ENCODE data around the gene ACSBG1.

The ACSBG1 gene

DNA sequence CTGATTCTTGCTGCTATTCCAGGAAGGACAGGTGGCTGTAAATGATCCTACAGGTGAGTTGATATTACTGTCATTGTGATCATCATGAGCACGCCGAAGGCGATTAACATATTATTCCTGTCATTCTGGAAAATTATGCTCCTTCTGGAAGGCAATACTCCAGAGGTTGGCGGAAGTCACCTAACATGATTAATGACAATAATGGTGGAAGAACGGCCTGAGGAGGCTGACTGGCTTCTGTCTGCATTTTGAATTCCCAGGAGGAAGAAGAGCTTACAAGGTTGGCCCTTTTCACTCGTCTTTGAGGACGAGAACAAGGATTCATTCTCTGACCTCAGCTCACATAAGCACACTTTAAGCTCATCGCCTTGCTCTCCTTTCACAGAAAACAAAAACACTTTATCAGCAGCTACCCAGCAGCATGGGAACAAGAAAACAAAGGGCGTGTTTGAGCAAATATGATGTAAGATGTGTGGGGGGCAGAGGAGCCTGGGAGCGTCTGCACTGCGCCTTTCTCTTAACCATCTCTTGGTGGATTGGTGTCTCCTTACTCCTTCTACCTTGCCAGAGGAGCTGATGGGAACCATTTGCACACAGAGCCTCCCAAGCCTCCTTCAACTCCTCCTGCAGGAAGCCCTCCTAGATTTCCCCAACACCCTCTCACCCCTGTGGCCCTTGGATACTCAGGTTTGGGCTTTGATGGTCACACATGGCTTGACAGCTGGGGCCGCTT, 23.0 kb downstream of the ACSBG1 start:
- no peak for DNase-seq (ENCODE audit: low read depth in 1 of 2, low spot score in 1 of 2)
- no peak overlapping the region for H3K27ac ChIP-seq (replicated peaks)
- TF ChIP-seq CTCF (IDR thresholded peaks at IDR 0.05; ENCODE audit: insufficient read depth, low read length) = no peak
- TF ChIP-seq POLR2AphosphoS5 (IDR thresholded peaks at IDR 0.05; ENCODE audit: low read depth) = no peak
- TF ChIP-seq REST (IDR thresholded peaks at IDR 0.05; ENCODE audit: insufficient replicate concordance, low read depth) = no peak
- TF ChIP-seq GABPA (IDR thresholded peaks at IDR 0.05; ENCODE audit: low read depth) = no peak
- TF ChIP-seq SPI1 (IDR thresholded peaks at IDR 0.05; ENCODE audit: borderline replicate concordance, low read depth) = no peak
- no peaks in the 10 kb centered on the region for H3K27me3 ChIP-seq (ENCODE audit: insufficient read depth, poor library complexity, severe bottlenecking)
- H3K4me3 ChIP-seq (replicated peaks; ENCODE audit: insufficient read depth, low read length) = no peak overlapping the region

DNA sequence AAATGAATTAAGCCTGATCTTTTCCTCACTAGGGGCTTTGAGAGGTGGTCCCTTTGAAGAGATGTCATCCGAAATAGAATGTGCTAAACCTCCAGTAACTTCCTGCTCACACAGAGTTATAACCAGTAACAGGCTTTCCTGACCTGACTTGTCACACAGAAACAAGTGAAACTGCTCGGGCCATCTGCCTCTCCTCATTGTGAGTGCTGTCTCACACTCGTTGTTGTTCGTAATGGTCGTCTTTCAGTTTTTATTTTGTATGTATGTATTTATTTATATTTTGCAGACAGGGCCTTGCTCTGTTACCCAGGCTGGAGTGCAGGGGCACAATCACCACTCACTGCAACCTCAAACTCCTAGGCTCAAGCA, 24.0 kb downstream of the ACSBG1 start:
- TF ChIP-seq CTCF (IDR thresholded peaks at IDR 0.05; ENCODE audit: insufficient read depth, low read length) = no peak
- no peak for TF ChIP-seq SPI1 (IDR thresholded peaks at IDR 0.05; ENCODE audit: borderline replicate concordance, low read depth)
- TF ChIP-seq POLR2AphosphoS5 (IDR thresholded peaks at IDR 0.05; ENCODE audit: low read depth) = no peak
- no peak for TF ChIP-seq REST (IDR thresholded peaks at IDR 0.05; ENCODE audit: insufficient replicate concordance, low read depth)
- DNase-seq (ENCODE audit: low read depth in 1 of 2, low spot score in 1 of 2) = no peak
- Histone ChIP-seq H3K27ac (replicated peaks) (no peak overlapping the region), H3K27me3 (ENCODE audit: insufficient read depth, poor library complexity, severe bottlenecking) (no peaks in the 10 kb centered on the region), H3K4me3 (replicated peaks; ENCODE audit: insufficient read depth, low read length) (no peak overlapping the region)

DNA sequence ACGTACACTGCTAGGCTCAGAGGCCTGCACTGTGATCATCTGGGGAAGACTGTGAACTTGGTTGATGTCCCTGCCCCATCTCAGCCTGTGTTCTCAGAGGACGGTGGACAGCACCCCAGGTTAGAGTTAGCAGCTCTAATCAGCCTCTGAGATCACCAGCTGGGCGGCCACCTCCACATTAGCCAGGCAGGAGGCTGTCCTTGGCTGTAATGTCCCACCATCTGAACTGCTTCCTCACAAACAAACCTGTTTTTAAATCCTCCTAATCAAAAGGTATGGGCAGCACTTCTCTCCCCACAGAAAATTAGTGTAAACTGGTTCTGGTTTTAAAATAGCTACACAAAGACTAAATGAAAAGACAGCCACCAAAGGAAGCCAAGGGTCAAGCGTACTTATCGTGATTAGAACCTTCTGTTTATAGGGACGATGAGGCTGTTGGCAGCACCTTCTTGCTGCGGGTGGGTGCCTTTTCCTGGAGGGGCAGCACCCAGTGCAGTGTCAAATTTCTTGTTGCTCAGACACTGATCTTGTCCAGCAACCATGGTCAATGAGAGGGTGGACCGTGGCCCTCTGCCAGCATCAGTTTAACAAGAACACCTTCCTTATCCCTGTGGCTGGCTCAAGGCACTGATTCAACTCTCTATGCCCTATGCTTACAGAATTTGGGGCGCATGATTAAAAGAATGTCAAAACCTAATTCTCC, 24.6 kb downstream of the ACSBG1 start:
- no peak overlapping the region for H3K27ac ChIP-seq (replicated peaks)
- H3K4me3 ChIP-seq (replicated peaks; ENCODE audit: insufficient read depth, low read length) = no peak overlapping the region
- DNase-seq (ENCODE audit: low read depth in 1 of 2, low spot score in 1 of 2) = no peak
- no peaks in the 10 kb centered on the region for H3K27me3 ChIP-seq (ENCODE audit: insufficient read depth, poor library complexity, severe bottlenecking)
- TF ChIP-seq REST (IDR thresholded peaks at IDR 0.05; ENCODE audit: insufficient replicate concordance, low read depth) (no peak), SPI1 (IDR thresholded peaks at IDR 0.05; ENCODE audit: borderline replicate concordance, low read depth) (no peak), CTCF (IDR thresholded peaks at IDR 0.05; ENCODE audit: insufficient read depth, low read length) (no peak), POLR2AphosphoS5 (IDR thresholded peaks at IDR 0.05; ENCODE audit: low read depth) (no peak), GABPA (IDR thresholded peaks at IDR 0.05; ENCODE audit: low read depth) (no peak)

Data from HL-60 (cell line).